Putamen (tissue), 1 donor: ENCODE data around the gene NRXN2.

Experiments
- DNase-seq: peaks from one replicate; pipeline ENCODE4 v3.0.0-alpha.2; 2016; ENCODE audit warnings: low spot score

NRXN2 gene

DNA sequence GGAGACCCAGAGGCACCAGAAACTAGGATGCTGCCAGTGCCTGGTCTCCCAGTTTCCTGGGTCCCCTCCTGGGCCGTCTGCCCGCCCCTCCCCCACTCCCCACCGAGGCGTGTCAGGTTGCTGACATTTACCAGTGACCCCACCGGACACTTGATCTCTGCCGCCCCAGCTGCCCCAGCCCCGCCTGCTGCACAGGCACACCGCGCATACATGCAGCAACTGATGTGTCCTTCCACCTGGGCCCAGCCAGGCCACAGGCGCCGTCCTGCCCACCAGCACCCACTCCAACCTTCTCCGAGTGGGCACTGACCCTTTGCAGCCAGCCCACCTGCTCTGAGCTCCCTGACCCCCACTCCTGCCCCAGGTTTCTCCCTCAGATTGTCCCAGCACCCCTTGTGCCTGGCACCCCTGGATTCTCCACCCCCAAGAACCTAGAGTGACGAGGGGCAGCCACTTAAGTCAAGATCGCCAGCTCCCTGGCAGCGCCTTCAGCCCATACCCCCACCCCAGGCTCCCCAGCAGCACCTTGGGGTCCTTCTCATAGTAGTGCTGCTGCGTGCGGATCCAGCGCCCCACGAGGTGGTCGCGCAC lies 36.2 kb upstream of the NRXN2 start:
- DNase-seq = no peak

DNA sequence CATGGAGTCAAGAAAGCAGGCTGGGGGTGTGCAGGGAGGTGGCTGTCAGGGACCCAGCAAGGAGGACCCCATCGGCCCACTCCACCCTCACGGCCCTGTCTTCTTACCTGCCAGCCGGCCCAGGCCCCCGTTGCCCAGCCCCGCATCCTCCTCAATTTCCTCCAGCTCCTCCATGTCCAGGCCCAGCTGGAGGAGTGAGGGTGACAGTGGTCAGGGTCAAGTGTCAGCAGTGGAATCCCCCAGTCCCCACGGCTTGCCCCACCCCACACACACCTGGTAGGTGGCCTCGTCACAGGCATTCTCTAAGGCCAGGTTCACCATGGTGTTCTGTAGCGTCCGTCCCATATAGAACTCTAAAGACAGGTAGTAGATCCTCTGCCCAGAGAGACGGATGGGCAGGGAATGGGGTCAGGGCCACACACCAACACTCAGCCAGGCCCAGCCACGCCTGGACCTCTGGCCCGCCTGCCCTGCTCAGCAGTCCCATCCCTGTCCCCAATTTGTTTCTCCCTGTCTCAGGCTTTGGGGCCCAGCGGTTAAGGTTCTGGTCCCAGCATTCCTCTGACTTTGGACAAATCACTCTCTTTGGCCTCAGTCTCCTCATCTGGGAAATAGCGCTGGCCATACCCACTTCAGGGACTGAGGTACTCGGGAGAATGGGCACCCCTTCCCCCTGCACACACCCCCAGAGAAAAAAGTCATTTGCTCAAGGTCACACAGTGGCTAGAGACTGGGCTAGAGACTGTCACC lies 35.5 kb upstream of the NRXN2 start:
- DNase-seq = no peak

DNA sequence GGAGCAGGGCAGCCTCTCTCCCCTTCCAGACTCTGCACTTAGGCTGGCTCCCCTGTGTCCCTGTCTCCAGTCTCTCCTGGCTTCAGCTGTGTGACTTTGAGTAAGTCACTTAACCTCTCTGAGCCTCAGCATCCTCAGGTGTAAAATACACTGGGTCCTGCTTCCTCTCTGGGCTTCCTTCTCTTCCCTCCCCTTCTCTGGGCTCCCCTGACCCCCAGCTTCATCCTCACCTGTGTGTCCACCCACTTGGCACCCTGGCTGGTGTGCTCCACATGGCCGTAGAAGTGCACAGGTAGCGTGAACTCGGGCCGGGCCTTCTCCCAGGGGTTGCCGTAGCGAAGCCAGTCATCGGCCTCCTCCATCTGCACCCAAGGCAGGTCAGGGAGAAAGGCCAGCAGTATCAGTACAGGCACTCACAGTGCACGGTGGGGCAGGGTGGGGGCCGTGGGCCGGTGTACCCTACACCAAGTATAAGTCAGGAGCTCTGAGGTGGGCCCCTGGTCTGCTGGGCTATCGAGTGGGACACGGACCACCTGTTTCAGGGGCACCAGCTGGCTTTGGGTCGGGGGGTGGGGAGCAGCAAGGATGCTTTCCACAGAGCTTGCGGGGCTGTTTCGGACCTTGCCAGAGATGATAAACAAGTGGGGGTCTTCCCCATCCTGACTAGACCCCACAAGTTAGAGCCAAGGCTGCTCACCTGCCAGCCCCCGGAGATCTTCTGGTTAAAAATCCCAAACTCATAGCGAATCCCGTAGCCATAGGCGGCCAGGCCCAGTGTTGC lies 34.7 kb upstream of the NRXN2 start:
- DNase-seq = no peak

DNA sequence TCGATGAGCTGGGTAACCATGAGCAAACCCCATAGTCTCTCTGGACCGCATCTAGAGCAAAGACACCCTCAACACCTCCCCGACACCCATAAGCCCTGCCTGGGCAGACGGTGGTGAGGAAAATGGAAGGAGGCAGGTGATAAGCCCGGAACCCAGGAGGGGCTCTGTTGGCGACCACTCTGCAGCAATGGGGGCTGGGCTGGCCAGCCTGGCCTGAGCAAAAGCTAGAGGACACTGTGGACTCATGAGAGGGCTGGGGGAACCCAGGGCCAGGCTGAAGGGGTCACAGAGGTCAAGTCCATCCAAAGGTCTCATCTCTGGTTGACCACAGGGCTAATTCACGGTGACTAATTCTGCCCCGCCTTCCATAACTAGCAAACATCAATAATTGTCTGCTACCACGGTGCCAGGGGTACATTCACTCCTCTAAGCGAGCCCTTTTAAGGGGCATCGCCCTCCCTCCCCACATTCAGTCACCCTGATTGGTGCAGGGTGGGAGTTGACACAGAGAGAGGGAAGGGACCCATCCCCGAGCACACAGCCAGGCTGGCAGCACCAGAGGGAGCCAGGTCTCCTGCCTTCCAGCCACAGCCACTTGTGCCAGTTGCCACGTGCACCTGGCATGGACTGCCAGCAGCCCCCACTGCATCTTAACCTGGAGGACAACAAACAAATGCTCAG lies 32.8 kb upstream of the NRXN2 start:
- DNase-seq = no peak

DNA sequence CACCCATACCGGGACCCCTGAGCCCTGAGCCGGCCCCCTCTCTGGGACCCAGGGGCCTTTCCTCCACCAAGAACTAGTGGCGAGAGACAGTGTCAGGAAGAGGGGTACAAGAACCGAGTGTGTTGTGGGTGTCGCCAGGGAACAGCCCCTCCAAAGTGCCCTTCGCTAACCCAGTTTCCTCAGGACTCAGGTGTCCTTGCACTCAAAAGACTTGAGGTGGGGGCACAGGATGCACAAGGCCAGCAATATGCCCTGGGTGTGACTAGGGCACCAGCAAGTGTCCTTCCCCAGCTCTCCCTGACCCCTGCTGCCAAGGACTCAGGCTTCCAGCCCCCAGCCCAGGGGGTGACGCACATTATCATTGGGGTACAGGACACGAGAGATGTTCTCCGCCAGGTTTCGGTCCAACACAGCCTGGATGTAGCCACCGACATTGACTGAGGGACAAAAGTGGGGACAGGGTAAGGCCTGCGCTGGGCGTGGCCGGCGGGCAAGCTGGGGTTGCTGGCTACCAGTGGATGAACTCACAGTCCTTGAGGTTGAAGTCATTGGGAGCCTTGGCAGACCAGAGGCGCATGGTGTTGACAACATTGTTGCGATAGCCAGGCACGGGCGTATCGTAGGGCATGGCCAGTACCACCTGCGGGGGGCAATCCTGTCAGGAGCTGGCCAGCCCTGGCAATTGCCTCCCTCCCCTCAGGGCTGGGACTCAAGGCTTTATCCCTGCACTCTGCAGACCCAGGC lies 32.1 kb upstream of the NRXN2 start:
- DNase-seq = no peak

DNA sequence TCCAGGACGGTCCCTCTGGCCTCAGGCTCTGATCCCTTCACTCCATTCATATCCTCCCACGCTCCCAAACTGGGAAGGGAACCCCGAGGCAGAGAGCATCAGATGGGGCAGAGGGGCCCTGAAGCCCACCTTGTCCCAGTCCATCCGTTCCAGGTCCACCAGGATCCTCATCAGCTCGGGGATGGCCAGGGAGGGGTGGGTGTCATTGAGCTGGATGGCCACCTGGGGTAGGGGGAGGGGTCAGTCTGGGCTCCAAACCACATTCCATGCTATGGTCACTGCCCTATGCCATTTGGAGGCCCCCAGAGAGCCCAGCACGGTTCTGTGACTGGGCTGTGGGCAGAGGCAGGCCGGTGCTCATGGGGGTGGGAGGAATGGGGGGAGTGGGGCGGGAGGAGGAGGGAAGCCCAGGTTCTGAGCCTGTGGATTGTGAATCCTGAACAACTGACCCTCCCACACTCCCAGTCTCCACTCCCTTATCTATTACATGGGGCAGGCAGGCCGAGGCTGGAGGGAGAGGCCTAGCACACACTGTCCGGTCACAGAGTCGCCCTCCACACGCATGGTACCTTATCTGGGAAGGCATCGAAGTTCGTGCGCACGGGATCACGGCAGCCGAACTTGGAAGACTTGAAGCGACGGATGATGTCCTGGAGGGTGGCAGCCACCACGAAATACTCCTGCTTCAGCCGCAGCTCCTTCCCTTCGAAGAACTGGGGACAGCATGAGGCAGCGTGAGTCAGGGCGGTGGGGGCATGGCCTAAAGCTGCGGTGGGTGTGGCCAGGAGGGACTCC lies 31.3 kb upstream of the NRXN2 start:
- DNase-seq = no peak

DNA sequence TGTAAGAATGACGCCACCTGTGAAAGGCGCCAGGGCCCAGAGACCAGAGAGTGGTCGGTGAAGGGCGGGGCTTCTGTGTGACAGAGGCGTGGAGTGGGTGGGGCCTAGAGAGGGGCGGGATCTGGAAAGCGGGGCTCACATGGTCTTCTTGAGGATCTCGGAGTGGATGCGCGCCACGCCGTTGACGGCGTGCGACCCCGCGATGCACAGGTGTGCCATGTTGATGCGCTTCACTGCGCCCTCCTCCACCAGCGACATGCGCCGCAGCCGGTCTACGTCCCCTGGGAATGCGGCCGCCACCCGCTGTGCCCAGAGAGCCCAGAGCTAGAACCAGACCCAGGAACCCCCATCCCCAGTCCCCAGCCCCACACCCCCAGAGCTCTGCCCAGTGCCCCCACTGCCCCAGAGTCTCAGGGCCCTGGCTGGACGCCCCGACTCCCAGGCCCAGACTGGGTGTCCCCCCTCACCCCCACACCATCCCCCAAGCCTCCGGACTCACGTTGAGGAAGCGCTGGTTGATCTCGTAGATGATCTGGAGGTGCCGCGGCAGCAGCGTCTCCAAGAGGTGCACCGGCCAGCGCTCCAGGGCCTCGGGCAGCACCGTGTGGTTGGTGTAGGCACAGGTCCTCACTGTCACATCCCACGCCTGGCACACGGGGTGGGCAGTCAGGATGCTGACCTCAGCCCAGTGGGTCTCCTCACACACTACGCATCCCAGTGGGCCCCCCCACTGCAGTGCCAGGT lies 30.6 kb upstream of the NRXN2 start:
- DNase-seq = no peak

DNA sequence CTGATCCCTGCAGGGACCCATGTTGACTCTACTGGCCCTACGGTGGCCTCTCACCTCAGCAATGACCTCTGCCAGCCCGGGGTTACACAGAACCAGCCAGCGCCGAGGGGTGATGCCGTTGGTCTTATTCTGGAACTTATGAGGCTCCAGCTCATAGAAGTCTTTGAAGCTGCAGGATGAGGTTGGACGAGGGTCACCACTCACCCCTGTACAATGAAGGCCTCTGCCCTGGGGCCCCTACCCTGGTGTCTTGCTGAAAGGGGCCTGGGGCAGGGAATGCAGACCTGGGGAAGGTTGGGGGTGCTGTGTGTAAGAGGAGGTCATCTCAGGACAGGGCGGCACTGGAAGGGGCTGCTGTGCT lies 30.0 kb upstream of the NRXN2 start:
- no peak for DNase-seq

DNA sequence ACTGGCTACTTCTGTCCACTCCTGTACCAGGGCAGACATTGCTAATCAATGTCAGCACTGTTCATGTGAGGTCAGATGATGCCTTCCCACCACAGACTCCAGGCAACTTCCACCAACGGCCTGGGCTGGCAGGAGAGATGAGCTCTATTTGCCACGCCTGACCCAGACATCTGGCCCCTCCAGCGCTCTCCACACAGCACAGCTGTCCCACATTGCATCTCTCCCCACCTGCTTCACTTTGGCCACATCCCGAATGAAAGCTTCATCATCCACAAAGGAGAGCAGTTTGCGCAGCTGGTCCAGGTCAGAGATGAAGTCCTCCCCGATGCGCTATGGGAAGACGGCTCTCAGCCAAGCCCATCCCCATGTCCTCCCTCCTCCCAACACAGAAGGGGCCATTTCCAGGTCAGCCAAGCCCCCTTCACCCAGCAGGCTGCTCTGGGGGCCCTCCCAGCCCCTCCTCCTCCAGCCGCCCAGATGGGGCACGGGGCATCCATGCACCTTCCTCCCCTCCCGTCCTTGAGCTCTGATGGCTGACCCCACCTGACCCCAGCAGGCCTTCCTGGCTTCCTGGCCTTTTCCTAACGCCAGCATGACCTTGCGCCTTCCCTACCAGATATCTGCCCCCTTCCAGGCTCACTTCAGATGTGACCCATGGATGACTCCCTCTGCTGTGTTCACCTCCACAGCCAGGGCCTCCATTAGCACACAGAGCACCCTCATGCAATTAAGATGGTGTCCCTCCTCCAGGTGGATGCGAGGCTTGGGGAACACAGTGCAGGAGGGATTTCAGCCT lies 29.4 kb upstream of the NRXN2 start:
- no peak for DNase-seq

DNA sequence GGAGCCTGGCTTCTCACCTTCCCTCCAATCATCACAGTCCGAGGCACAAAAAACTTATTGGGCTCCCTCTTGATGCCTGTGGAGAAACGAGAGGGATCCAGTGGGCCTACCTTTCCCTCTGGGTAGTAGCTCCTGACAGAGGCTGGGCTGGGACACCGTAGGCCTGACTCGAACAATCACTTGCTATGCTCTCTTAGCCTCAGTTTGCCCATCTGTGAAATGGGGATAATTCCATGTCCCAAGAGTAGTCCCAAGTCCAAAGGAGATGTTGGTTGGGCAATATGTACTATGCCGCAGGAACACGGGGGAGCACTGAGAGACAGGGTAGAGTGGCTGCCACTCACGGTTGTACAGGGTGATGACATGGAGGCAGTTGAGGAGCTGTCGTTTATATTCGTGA lies 28.6 kb upstream of the NRXN2 start:
- no peak for DNase-seq

DNA sequence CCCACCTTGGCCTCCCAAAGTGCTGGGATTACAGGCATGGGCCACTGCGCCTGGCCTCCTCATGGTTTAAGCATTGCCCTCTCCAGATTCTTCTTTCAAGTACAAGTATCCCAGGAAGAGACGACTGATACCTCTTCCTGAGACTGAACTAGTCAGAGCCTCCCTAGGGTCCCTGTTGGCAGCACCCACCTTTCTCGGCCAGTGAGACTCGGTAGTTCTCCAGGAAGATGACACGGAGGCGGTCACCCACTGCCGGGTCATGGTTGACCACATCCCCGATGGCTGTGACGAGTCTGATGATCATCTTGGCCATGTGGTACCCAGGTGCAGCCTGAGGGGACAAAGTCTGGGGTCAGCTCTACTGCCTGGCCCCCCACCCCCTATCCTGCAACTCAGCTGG lies 28.1 kb upstream of the NRXN2 start:
- DNase-seq = no peak

DNA sequence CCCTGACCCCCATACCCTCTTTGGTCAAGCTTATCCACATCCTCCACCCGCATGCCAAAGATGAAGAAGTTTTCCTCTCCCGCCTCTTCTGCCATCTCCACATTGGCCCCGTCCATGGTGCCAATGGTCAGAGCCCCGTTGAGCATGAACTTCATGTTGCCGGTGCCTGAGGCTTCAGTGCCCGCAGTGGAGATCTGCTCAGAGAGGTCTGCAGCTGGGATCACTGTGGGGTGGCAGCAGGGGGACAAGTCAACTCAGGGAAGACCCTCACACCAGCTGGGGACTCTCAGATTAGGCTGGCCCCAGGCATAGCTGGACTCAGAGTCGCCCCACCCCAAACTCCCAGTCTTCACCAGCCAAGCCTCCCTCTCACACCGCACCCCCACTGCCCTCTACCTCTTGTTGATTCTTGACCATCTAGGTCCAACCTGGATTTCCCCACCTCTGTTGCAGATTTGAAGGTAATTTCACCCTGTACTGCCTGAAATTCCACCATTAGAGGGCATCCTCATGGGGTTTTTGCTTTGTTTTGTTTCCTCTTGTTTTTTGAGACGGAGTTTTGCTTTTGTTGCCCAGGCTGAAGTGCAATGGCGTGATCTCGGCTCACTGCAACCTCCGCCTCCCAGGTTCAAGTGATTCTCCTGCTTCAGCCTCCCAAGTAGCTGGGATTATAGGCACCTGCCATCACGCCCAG lies 27.5 kb upstream of the NRXN2 start:
- no peak for DNase-seq

DNA sequence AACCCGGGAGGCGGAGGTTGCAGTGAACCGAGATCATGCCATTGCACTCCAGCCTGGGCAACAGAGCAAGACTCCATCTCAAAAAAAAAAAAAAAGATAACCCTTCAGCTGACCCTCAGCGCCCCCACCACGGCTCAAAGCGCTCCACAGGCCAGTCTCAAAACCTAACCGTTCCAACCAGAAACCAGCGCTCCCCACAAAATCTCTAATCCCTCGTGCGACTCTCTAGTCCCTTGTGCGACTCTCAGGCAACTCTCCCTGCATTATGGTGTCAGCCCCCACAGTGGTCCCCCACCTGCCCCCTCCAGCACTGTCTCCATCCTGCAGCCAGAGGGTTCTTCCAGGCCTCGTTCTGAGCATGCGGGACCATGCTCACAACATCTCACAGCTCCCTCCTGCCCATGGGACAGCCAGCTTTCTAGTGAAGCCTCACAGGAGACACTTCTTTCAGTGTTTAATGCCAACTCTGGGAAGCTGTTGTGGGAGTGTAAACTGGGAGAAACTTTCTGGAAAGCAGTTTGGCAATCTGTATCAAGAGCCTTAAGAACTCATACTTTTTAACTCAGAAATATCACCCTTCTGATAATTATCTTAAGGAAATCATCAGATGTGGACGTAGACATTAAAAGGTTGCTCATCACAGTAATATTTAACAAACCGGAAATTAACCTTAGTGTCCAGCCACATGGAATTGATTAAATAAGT lies 25.1 kb upstream of the NRXN2 start:
- DNase-seq = no peak

DNA sequence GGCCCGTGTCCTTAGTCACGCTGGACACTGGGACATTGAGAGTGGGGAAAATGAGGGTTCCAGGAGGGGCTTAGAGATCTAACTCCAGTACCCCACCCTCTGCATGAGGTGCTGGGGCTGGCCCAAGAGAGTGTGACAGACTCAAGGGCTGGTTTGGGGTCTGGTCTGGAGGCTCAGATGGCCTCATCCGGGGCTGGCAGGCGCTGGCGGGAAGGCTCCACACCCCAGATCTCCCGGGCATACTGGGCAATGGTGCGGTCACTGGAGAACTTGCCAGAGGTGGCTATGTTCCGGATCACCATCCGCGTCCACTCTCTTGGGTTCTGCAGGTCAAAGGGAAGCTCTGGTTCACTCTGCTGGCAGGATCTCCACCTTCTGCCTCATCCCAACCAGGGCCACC lies 23.5 kb upstream of the NRXN2 start:
- no peak for DNase-seq

DNA sequence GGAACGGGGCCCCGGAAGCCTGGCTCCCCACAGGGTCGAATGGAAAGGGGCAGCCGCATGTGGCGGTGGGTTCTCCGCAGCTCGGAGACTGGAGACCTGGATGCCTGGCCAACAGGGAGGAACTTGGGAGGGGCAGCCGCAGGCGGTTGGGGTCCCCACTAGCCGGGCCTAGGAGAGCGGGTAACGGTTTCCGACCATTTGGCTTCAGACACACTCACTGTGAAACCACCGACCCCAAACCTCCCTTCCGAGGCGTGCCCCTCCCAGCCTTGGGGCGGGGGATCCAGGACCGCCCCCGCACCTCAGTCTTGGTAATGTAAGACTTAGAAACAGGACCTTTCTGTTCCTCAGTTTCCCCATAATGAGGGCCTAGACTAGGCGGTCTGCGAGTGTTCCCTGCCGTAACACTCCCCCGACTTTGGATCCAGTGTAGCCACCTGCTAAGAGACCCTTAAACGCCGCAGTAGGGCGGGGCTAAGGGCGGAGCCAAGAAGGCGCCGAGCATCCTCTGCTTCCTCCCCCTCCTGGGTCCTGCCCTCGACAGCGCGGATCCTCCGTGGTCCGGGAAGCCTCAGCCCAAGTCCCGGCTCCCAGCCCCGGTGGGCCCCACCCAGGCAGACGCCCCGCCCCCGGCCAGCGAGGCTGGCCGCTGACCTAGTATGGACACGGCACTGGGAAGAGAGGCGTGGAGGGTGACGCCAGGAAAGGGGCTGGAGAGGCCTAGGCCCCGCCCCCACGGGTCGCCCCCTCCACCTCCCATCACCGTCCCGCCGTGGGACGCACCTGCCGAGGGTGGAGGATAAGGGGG lies 22.7 kb upstream of the NRXN2 start:
- no peak for DNase-seq

DNA sequence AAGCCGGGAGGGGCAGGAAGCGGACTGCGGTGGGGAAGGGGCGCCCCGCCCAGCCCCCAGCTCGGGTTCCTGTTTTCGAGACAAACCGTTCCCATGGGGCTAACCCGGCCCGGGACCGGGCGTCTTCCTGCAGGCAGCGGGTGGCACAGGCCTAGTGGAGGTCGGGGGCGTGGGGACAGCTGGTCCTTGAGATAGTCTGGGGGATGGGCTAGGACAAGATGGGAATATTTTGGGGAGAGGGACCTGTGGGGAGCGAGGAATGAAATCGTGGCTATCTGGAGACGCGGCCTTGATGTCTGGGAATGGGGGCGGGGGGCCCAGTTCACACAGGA lies 22.2 kb upstream of the NRXN2 start:
- no peak for DNase-seq

DNA sequence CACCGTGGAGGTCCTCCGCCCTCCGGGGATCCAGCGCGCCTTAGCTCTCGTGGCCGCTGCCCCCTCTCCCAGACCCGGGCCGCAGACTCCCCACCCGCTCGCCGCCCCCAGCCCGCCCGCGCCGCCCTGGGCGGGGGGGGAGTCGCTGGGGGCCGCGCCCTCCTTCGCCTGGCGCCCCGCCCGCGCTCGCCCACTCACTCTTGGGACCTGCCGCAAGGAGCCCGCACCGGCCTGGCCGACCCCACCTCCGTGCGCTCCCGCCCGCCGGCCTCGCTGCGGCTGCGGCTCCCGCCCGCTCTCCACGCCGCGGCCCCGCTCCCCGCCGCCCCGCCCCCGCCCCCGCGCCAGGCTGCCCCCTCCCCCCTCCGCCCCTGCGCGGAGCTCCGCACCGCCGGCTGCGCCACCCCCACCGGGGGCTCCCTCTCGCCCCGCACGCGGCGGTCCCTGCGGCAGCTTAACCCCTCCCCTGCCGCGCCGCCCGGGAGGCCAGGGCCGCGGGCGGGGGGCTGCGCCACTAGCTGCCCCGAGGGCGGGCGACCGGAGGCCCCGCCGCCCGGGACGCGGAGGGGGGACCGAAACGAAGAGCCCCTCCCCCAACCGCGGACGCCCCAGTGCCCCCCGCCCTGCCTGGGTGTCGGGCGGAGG lies 21.7 kb upstream of the NRXN2 start:
- DNase-seq = no peak
